ENCODE results near the gene COX15. TPM values are rescaled to one million over a fixed set of nuclear protein-coding genes. Genes with fewer than 3 reads are reported as not detected.
A peak's percentile ranks its signal among the peaks of the same experiment; 100 is the strongest.

Gene COX15
- 10 to 100 TPM in 3 of 4 donors, 1 to 10 TPM in 1; 8.0 to 39.0 (median 31.1) TPM for total RNA-seq

- peaks cover 0 to 31% (median 9%) of the 10 kb centered on the region in 4 donors for H3K4me1 ChIP-seq
- peak; percentile 98 for DNase-seq
- 1% methylated on average over 55 of the region's 73 CpGs; no CpG with 5 or more reads in 1 of the 2 donors for WGBS, 2 donors (ENCODE audit: low coverage in 1 of 2)
- in situ Hi-C loops (cut with MboI; ENCODE audit: low pct_ligation_motif_present in 1 of 4, low pct_unique_long_range_greater_than_20kb in 1 of 4, low sequenced_read_pairs in 3 of 4) (no loop called here), intact Hi-C loops (cut with DNase I; ENCODE audit: low total_unique reads) (no loop called here)
- peak within 1 kb of the TSS; percentile 74 to 95 (median 86) for H3K4me3 ChIP-seq
- no peaks in the 10 kb centered on the region for H3K9me3 ChIP-seq
- peak within 1 kb of the TSS; percentile 94 to 97 (median 95) for H3K27ac ChIP-seq
- peaks cover 0 to 20% (median 2%) of the 10 kb centered on the region in 4 donors for H3K36me3 ChIP-seq
- H3K27me3 ChIP-seq = no peaks in the 10 kb centered on the region
- TF ChIP-seq POLR2AphosphoS5 (IDR thresholded peaks at IDR 0.05) (peak; percentile 81 to 91 (median 86)), CTCF (IDR thresholded peaks at IDR 0.05) (peak; percentile 48 to 74 (median 60)), POLR2A (IDR thresholded peaks at IDR 0.05) (peak; percentile 79), EP300 (IDR thresholded peaks at IDR 0.05; ENCODE audit: low read depth) (no peak)
Observed at GRCh38 chr10:99732033-99732842, at the start of gene COX15, which contains the start of gene CUTC. Gene COX15 (minus strand): TSS chr10:99732127. CDS start chr10:99732049, 78 bp downstream. Gene CUTC (plus strand): TSS chr10:99732234. CDS start chr10:99732349, 115 bp downstream.

GRCh38 chr10:99779335-99779734, 47.4 kb upstream of the COX15 start:
- peaks cover 2 to 27% (median 4%) of the 10 kb centered on the region in 4 donors for H3K4me1 ChIP-seq
- TF ChIP-seq POLR2A (IDR thresholded peaks at IDR 0.05) = no peak
- no peak for TF ChIP-seq CTCF (IDR thresholded peaks at IDR 0.05)
- no peak for TF ChIP-seq EP300 (IDR thresholded peaks at IDR 0.05; ENCODE audit: low read depth)
- TF ChIP-seq POLR2AphosphoS5 (IDR thresholded peaks at IDR 0.05) = no peak
- DNase-seq = no peak
- in situ Hi-C loops (cut with MboI; ENCODE audit: low pct_ligation_motif_present in 1 of 4, low pct_unique_long_range_greater_than_20kb in 1 of 4, low sequenced_read_pairs in 3 of 4) (no loop called here), intact Hi-C loops (cut with DNase I; ENCODE audit: low total_unique reads) (no loop called here)
- H3K36me3 ChIP-seq = no peaks in the 10 kb centered on the region
- H3K9me3 ChIP-seq = no peaks in the 10 kb centered on the region
- H3K27me3 ChIP-seq = no peaks in the 10 kb centered on the region
- H3K27ac ChIP-seq = peak overlapping the region; percentile 43 to 76 (median 68)
- 40 to 53% methylated on average over 3 to 4 of the region's 4 CpGs for WGBS, 2 donors (ENCODE audit: low coverage in 1 of 2)
- no peak overlapping the region for H3K4me3 ChIP-seq

- Histone ChIP-seq H3K27ac (no peak overlapping the region), H3K4me1 (peaks cover 2 to 25% (median 4%) of the 10 kb centered on the region in 4 donors), H3K9me3 (no peaks in the 10 kb centered on the region), H3K36me3 (no peaks in the 10 kb centered on the region), H3K27me3 (no peaks in the 10 kb centered on the region), H3K4me3 (no peak overlapping the region)
- DNase-seq = no peak
- in situ Hi-C loops (cut with MboI; ENCODE audit: low pct_ligation_motif_present in 1 of 4, low pct_unique_long_range_greater_than_20kb in 1 of 4, low sequenced_read_pairs in 3 of 4) = no loop called here
- intact Hi-C loops (cut with DNase I; ENCODE audit: low total_unique reads) = no loop called here
- 100% methylated on average over 1 of the region's 1 CpG; no CpG with 5 or more reads in 1 of the 2 donors for WGBS, 2 donors (ENCODE audit: low coverage in 1 of 2)
- TF ChIP-seq POLR2A (IDR thresholded peaks at IDR 0.05) = no peak
- no peak for TF ChIP-seq POLR2AphosphoS5 (IDR thresholded peaks at IDR 0.05)
- TF ChIP-seq EP300 (IDR thresholded peaks at IDR 0.05; ENCODE audit: low read depth) = no peak
Observed at GRCh38 chr10:99777918-99778714, 46.2 kb upstream of the COX15 start.

GRCh38 chr10:99775850-99776249, 43.9 kb upstream of the COX15 start:
- Histone ChIP-seq H3K9me3 (no peaks in the 10 kb centered on the region), H3K4me1 (peaks cover 0 to 17% (median 2%) of the 10 kb centered on the region in 4 donors), H3K27ac (peak overlapping the region in 2 of 4 donors; percentile 12 to 31), H3K27me3 (no peaks in the 10 kb centered on the region), H3K36me3 (no peaks in the 10 kb centered on the region), H3K4me3 (no peak overlapping the region)
- peak in 1 of 3 donors; percentile 46 for TF ChIP-seq POLR2AphosphoS5 (IDR thresholded peaks at IDR 0.05)
- TF ChIP-seq CTCF (IDR thresholded peaks at IDR 0.05) = no peak
- in situ Hi-C loops (cut with MboI; ENCODE audit: low pct_ligation_motif_present in 1 of 4, low pct_unique_long_range_greater_than_20kb in 1 of 4, low sequenced_read_pairs in 3 of 4) = no loop called here
- no peak for DNase-seq
- intact Hi-C loops (cut with DNase I; ENCODE audit: low total_unique reads) = no loop called here
